Ecto neural progenitor cell (in vitro differentiated cells): Measurements from ENCODE around the gene NUDT22.

Experiments used
- DNase-seq: peaks from one replicate; pipeline ENCODE4 v3.0.0-alpha.2; 2018; ENCODE audit warnings: low spot score

Gene NUDT22

GRCh38 chr11:64207256-64208085 is 18.6 kb upstream of the NUDT22 start:
- peak; percentile 48 for DNase-seq

- peak; percentile 44 for DNase-seq
These were observed 17.8 kb upstream of the NUDT22 start for GRCh38 chr11:64208086-64208795.

GRCh38 chr11:64208796-64209562 is 17.1 kb upstream of the NUDT22 start:
- no peak for DNase-seq

- DNase-seq, result no peak
These were observed 16.6 kb upstream of the NUDT22 start for GRCh38 chr11:64209563-64209843.

DNA sequence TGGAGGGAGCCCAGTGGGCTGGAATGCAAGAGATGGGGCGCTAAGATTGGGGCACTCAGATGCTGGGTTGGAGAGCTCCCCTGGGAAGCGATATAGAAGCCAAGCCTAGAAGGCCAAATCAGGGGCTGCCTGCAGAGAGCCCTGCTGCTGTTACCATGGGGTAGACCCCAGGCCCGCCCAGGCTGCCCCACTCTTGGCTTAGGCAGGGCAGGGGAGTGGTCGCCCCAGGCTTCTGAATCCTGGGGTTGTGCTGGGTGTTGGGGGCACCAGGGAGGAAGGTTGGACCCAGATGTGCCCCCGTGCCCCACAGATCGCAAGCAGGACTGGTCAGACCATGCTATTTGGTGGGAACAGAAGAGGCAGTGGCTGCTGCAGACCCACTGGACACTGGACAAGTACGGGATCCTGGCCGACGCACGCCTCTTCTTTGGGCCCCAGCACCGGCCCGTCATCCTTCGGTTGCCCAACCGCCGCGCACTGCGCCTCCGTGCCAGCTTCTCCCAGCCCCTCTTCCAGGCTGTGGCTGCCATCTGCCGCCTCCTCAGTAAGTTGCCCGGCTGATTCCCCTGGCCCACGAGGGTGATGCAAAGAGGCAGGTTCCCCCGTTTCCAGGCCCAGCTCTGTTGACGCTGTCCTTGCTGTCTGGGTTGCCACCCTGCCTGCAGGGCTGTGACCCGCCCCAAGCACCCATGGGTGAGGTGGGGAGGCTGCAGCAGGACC is 15.6 kb upstream of the NUDT22 start:
- DNase-seq, result no peak

GRCh38 chr11:64211181-64211872 is 14.7 kb upstream of the NUDT22 start:
- DNase-seq, result no peak

DNA sequence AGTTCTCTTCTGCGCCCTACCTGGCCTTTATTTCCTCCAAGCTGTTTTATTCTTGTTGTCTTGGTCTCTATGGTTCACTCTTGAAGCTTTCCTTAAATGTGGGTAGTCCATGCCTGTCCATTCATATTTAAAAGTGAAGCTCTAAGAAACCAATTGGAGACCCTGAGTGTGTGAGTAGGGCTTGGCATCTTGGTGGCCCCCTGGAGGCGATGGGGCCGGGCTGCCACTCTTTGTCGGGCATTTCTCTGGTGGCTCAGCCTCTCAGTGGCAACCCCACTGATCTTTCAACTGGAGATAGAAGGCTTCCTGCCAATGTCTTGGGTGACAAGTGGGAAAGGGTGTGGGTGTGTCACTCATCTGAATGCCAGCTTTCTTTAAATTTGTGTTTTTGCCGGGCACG is 9.2 kb upstream of the NUDT22 start:
- DNase-seq, result no peak

- DNase-seq, result no peak
These were observed 7.3 kb upstream of the NUDT22 start for GRCh38 chr11:64218628-64219353.

DNA sequence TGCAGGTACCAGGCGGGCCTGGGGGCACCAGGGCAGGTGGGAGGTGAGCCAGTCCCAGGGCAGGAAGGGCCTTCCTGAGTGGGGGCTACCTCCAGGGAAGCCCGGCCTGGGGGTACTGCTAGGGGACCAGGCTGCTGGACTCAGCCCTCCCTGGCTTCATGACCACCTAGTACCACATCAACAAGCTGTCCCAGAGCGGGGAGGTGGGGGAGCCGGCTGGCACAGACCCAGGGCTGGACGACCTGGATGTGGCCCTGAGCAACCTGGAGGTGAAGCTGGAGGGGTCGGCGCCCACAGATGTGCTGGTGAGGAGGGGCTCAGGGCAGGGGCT is 6.8 kb upstream of the NUDT22 start:
- no peak for DNase-seq

- DNase-seq, result no peak
These were observed 6.3 kb upstream of the NUDT22 start for GRCh38 chr11:64219755-64220154.

- DNase-seq, result no peak
These were observed 5.8 kb upstream of the NUDT22 start for GRCh38 chr11:64220271-64220670.

- no peak for DNase-seq
These were observed 5.3 kb upstream of the NUDT22 start for GRCh38 chr11:64220798-64221197.

DNA sequence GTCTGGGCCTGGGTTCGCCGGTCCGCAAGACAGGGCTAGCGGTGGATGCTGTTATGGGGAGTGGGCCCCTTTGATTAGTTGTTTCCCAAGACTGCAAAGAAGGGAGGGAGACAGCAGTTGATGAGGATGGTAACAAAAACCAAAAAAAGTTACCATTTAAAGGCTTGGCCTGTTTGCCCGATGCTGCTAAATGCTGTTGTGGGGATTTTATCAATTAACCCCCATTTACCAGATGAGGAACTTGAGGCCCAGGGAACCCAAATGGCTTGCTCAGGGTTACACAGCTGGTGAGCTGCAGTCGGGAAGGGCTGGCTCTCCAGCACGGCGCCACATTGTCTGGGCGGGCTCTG is 3.4 kb upstream of the NUDT22 start:
- no peak for DNase-seq

DNA sequence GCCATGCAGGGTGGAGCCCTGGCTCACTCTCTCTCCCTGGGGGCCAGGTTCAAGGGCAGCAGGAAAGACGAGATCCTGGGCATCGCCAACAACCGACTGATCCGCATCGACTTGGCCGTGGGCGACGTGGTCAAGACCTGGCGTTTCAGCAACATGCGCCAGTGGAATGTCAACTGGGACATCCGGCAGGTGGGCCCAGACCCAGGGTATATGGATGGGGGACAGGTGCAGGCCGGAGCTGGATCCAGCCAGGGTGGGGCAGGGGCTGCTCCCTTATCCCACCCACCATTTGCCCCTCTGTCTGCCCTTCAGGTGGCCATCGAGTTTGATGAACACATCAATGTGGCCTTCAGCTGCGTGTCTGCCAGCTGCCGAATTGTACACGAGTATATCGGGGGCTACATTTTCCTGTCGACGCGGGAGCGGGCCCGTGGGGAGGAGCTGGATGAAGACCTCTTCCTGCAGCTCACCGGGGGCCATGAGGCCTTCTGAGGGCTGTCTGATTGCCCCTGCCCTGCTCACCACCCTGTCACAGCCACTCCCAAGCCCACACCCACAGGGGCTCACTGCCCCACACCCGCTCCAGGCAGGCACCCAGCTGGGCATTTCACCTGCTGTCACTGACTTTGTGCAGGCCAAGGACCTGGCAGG is 2.9 kb upstream of the NUDT22 start:
- no peak for DNase-seq

DNA sequence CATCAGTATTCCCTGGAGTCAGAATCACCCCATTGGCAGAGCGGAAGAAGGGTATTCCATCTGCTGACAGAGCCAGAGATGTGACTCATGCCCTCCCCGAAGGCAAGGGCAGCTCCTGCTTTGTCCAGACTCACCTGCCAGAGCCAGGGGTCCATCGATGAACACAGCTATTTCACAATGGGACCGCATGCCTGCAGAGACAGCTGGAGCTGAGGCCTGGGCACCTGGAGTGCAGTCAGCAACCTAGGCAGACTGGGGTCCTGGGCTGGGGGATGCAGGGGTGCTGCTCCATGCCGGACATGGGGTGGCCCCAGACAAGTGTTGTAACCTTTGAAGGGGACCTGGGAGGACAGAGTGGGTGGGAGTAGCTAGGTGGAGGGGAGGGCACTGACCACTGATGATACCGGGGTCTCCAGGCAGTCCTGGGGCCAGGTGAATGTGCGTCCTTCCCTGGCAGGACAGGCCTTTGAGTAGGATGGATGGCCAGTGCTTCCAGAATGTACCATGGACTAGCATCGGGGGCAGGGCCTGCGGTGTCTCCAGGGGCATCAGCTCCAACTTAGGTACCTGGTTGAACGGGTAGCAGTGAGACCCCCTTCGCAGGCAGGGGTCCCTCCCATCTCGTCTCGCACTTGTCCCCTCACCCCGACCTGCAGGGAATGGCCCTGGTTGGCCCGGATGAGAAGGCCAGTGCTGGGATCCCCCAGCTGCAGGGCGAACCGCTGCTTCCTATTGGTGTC is 1.8 kb upstream of the NUDT22 start:
- no peak for DNase-seq

DNA sequence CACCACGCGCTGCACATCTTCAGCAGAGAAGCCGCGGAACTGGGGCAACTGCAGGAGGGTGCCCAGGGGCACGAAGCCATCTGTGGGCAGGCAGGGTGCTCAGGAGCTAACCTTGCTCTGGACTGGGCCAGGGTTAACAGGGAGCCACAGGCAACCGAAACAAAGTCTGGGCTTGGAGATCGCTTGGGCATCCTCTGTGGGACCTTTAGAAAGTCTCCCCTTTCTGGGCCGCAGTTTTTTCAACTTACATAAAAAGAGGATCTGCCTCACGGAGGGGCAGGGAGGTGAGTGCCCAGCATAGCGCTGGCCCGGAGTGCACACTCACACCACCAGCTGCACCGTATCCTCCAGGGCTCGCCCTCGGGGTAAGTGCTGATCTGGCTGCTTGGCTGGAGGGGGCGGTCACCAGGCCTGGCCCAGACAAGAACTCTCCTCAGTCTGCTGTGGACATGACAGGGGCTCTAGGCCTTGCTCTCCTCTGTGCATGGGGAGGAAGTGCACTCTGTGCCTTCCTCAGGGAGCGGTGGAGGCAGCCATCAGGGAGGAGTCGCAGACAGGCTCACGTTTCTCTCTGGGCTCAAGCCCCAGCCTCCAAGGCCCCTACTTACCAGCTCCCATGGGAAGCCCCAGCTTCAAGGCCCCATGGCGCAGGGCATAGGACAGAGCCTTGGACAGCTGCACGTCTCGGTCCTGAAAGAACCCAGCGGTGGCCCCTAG is 1.0 kb upstream of the NUDT22 start:
- no peak for DNase-seq

DNA sequence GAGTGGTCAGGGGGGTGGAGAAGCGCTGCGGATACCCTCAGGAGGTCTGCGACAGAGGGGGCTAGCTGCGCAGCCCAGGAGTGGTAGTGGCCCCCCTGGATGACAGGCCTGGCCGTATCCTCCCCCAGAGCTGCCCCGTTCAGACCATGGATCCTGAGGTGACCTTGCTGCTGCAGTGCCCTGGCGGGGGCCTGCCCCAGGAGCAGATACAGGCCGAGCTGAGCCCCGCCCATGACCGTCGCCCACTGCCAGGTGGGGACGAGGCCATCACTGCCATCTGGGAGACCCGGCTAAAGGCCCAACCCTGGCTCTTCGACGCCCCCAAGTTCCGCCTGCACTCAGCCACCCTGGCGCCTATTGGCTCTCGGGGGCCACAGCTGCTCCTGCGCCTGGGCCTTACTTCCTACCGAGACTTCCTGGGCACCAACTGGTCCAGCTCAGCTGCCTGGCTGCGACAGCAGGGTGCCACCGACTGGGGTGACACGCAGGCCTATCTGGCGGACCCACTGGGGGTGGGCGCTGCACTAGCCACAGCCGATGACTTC is 505 bp downstream of the NUDT22 start:
- no peak for DNase-seq

GRCh38 chr11:64227405-64227956 is 1.4 kb downstream of the NUDT22 start:
- no peak for DNase-seq
